ENCODE data around the gene UNG.

- TF ChIP-seq EP300 (IDR thresholded peaks at IDR 0.05) (no peak), CTCF (IDR thresholded peaks at IDR 0.05) (no peak)
Observed at GRCh38 chr12:109097140-109097434, 310 bp upstream of the UNG start.

Measured in ovary (tissue), 3 donors.